Aortic smooth muscle cell (primary cell): Measurements from ENCODE around the gene RNF43. TPM values are rescaled to one million over a fixed set of nuclear protein-coding genes. Genes with fewer than 3 reads are reported as not detected.

ENCODE experiments used
- total RNA-seq: library from RNA; depleted of rRNA; stranded (reverse); fragments of >200 nt; gene quantifications from 2 replicates; pipeline ENCODE4 v1.2.3, GENCODE V29; 2014

The RNF43 gene
- not detected in 2 replicates for total RNA-seq

GRCh38 chr17:58417300-58418092 is at the start of gene RNF43:
Gene RNF43 (minus strand): TSS chr17:58417534. CDS start chr17:58415577, 1,957 bp downstream.

Other genes with a start within 250 kb of the RNF43 start
- not detected in 2 replicates for gene EPX, start 224.8 kb downstream of the RNF43 start, total RNA-seq
- 11.6 and 12.1 TPM in 2 replicates for gene MKS1, start 198.3 kb downstream of the RNF43 start, total RNA-seq
- not detected in 2 replicates for gene LPO, start 178.9 kb downstream of the RNF43 start, total RNA-seq
- gene MPO, start 136.6 kb downstream of the RNF43 start, total RNA-seq = under 0.01 and 0.06 TPM in 2 replicates
- not detected in 2 replicates for gene TSPOAP1, start 88.7 kb downstream of the RNF43 start, total RNA-seq
- gene SUPT4H1, start 65.3 kb downstream of the RNF43 start, total RNA-seq = 34.6 and 35.1 TPM in 2 replicates
- under 0.01 TPM in 1 of 2 replicates, not detected in the other for gene HSF5, start 70.9 kb upstream of the RNF43 start, total RNA-seq
- 30.7 and 38.7 TPM in 2 replicates for gene MTMR4, start 97.1 kb upstream of the RNF43 start, total RNA-seq